Activated CD4-positive, alpha-beta T cell treated with anti-CD3 and anti-CD28 coated beads for 4 hours (primary cell): ENCODE measurements around the gene PLXNB2.
A peak's percentile ranks its signal among the peaks of the same experiment; 100 is the strongest.
"Not testable (repeated sequence)": the region's sequence is repeated elsewhere in the genome, so short reads cannot be mapped to it uniquely, and the experiment has no call there.

Experiments
- DNase-seq, 2 donors: peaks; one replicate each; pipeline ENCODE4 v3.0.0-alpha.2; 2020

Gene PLXNB2

DNA sequence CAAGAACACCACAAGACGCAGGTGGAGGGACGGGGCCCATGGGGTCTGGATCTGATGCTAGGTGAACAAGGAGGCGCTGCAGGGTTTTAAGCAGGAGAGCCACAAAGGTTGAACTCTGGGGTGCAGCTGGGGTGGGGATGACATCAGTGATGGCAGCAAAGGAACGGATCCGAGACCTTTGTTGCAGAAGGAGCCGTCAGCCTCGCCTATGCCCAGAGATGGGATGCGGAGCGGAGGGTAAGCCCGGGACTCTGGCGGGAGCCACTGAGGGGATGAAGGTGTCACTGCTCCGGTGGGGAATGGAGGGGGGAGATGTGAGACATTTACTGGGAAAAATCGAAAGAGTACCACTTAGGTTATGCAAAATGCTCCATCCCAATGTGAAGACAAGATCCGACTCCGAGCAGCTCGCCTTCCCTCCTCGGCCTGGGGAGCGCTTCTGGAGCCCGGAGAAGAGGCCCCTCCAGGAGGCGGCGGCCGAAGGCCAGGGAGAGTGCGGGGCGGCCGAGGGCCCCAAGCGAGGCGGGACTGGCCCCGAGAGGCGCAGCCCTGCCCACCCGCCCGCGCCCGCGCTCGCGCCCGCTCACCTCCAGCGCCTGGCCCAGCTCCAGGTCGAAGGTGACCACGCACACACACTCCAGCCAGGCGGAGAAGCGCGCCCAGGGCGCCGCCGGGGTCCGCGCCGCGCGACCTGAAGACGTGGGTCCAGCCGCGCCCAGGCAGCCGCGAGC is 18.9 kb upstream of the PLXNB2 start:
- no peak for DNase-seq

DNA sequence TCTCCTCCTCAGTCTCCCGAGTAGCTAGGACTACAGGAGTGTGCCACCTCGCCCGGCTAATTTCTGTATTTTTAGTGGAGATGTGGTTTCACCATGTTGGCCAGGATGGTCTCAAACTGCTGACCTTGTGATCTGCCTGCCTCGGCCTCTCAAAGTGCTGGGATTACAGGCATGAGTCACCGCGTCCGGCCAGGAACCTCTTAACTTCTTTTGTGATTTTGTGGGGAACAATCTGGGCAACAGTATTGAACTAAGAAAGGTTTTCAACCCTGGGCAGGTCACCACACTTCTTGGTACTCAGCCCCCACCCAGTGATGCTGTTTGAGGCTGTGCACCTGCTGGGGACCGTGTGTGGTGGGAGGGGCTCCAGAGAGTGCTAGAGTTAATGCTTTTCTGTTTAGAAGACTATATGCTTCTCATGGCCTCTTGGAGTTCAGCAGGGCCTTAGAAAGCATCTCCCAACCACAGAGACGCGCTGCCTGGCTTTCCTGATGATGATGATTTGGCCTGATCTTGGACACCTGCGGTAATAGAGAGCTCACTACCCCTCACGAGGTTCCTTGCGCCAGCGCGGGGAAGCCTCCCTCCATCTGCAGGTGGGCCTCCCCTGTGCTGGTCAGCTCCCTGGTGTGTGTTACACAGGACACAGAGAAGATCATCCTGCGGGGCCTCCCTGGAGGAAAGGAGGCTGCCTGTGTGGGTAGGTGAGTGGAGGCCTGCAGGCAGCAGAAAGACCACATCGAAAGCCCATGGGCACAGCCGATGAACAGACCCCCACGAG is 18.2 kb upstream of the PLXNB2 start:
- DNase-seq, result no peak

DNA sequence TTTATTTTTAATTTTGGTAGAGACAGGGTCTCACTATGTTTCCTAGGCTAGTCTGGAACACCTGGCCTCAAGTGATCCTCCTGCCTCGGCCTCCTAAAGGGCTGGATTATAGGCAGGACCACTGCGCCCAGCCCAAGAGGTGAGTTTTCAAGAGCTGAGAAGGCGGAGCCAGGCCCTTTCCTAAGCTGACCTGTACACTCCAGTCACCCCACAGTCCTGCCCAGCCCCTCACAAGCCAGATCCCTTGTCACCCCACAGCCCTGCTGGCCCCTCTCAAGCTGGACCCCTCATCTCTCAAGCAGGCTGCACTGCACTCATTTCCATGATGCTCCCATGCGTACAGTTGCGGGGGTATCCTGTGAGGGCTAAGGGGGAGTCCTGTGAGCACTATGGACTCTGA is 16.5 kb upstream of the PLXNB2 start:
- no peak for DNase-seq

DNA sequence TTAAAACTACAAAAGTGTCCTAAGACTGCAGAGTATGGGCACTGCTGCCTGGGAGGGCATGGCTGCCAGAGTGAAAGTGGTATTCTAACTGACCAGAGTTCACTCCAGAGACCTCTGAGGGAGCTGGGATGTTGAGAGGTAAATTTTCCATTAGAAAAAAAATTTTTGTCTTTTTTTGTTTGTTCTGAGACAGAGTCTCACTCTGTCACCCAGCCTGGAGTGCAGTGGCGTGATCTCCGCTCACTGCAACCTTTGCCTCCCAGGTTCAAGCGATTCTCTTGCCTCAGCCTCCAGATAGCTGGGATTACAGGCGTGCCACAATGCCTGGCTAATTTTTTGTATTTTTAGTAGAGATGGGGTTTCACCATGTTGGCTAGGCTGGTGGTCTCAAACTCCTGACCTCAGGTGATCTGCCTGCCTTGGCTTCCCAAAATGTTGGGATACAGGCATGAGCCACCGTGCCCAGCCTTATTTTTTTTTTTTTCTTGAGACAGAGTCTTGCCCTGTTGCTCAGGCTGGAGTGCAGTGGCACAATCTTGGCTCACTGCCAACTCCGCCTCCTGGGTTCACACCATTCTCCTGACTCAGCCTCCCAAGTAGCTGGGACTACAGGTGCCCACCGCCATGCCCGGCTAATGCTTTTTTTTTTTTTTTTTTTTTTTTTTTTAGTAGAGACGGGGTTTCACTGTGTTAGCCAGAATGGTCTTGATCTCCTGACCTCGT is 15.1 kb upstream of the PLXNB2 start:
- not testable (repeated sequence) for DNase-seq

DNA sequence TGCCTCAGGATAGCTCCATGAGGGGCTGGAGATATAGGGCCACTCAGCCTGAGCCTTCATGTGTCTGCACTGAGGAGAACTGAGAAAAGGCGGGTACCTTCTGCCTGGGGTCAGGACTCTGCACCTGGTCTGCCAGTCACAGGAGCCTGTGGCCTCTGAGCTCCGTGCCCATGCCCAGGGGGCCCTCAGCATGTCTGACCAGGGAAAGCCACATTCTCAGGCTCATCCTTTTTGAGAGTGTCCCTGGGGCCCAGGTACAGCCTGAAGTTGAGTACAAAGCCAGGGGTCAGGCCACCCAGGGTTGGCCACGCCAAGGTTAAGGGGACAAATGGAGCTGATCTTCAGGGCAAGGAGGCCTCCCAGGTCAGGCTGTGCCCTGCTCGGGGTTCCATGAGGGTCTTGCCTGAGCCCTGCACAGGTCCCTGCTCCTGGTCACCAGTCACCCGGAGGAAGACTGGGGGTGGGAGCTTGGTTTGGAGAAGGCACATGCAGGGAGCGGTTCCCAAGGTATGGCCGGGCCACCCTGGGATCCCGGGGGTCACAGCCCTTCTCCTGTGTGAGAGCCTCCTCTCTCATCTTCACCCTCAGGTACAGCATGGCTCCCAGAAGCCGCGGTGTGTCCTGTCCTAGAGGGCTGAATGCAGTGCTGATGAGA is 13.4 kb upstream of the PLXNB2 start:
- no peak for DNase-seq

DNA sequence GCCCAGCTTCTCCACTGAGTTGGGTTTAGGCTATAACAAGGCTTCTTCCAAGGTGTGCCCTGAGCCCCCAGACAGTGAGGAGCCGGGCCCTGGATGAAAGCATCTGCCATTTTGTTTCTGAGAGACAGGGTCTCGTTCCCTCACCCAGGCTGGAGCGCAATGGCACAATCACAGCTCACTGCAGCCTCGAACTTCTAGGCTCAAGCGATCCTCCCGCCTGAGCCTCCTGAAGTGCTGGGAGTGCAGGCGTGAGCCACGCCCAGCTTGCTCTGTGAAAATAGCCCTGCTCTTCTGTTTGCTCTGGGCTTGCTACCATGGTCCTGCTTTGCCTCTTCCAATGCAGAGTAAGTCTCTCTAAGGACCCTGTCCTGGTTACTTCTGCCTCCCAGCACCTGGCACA is 12.7 kb upstream of the PLXNB2 start:
- DNase-seq, result no peak

DNA sequence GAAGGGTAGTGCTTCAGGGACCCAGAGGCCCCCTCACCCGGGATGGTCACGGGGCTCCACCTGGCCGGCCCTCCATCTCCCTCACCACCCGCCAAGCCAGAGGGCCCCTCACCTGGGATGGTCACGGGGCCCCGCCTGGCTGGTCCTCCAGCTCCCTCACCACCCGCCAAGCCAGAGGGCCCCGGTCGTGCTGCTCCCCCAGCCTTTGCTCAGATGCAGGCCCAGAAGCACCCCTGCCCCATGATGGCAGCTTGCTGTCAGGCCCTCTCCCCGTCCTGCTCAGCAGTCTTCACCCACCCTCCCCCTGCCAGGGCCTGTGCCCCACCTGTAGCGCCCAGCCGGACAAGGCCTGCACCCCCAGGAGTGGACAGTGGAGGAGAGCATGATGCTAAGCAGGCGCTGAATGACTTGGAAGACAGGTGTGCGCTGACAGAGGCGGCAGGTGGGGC is 12.1 kb upstream of the PLXNB2 start:
- DNase-seq, result no peak

DNA sequence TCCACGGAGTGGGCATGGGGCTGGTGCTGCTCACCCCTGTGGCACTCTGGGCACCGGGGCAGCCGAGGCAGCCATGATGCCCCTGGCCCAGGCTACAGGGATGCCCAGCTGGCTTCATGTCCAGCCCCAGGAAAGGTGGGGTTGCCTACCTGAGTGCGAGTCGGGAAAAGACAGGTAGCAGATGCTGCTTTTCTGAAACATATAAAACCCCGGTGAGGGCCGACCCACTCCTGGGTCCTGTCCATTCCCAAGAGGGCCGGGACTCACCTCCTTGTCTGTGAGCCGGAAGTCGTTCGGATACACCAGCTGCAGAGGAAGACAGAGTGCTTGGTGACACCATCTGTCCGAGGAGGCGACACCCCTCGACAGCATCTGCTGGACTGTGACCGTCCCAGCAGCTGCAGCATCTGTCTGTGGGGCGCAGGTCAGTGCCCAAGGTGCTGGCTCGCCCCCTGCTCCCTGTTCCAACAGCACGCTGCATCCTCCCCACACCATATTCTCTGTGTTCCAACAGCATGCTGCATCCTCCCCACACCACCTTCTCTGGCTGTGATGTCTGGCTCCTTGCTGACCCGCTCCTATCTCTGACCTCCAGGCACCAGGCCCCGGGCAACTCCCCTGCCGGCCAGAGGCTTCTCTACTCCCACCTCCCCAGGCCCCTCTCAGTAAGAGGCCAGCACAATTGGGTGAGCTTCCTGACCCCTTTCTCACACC is 11.4 kb upstream of the PLXNB2 start:
- DNase-seq, result no peak

DNA sequence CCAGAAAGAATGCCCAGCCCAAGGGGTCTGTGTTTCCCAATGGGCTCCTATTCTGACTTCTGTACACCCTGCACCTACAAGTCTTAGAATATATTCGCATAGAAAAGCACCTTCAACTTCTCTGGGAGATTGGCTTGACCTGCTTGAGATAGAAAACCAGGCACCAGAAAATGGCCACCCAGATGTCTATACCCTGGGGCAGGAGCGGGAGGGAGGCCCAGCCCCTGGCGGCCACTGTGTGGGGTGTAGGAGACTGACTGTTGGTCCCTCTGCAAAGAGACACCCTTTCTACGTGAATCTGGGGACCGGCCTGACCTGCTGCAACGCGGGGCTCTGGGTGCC is 10.9 kb upstream of the PLXNB2 start:
- no peak for DNase-seq

DNA sequence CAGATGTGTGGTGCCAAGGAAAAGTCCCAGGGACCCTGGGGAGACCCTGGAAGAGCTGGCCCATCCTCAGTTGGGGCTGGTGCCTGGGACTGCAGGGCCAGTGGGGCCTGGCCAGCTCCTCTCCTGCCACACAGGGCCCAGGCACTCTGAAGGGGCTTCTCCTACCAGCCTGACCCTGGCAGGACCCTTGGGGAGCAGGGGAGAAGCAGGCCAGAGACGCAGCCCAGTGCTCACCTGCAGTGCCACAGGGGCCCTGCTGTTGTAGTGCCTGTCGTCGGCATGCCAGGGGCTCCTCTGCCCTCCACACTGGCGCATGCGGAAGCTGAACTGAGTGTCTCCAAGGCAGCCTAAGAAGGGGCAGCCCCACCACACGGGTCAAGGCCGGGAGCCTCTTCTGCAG is 10.2 kb upstream of the PLXNB2 start:
- no peak for DNase-seq

DNA sequence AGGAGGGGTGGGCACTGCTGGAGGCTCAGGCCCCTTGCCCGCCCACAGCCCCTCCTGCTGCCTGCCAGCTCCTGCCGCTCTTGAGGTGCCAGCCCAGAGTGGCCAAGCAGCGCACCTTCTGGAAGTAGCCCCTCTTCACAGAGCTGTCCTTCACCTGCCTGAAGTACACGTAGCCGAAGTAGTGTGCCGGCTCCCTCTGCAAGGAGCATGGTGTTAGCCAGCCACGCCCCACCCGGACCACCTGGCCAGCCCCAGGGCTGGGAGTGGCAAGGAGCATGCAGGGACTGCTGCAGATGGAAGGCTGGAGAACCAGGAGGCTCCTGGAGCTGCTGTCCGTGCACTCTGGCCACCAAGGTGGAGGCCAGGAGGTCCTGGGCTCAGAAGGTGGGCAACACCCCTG is 9.7 kb upstream of the PLXNB2 start:
- no peak for DNase-seq

DNA sequence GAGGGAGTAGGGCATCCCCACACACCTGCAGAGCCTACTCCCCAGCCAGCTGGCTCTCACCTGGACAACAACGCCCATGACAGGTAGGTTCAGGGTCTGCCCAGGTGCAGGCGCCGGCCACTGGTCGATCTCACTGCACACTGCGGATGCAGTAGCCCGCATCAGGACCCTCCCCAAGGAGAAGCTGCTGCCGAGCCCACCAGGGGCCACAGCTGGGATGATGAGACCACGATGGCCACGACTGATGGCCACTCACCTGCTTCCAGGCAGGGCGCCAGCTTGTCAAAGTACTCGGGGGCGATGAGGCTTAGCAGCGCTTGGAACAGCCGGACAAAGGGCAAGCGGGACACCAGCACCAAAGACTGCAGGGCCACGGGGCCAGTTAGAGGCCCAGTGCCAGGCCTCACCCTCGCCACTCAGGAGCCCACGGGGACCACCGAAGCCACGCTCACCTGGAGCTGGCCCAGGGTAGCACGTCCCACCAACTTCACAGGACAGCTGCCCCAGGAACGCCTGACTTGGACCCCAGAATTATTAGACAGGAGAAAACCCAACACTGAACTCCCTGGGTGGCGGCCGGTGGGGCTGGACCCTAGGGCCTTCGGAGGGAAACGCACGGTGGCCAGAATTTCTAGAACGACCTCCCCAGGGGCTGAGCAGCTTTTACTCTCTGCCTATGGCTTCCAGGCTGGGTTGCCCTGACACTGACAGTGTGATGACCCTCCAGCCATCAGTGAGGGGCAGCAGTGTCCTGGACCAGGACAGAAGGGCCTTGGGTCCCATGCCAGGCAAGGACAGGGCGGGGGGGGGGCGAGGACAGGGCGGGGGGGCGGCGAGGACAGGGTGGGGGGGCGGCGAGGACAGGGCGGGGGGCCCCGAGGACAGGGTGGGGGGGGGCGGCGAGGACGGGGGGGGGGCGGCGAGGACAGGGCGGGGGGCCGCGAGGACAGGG is 8.9 kb upstream of the PLXNB2 start:
- no peak for DNase-seq

DNA sequence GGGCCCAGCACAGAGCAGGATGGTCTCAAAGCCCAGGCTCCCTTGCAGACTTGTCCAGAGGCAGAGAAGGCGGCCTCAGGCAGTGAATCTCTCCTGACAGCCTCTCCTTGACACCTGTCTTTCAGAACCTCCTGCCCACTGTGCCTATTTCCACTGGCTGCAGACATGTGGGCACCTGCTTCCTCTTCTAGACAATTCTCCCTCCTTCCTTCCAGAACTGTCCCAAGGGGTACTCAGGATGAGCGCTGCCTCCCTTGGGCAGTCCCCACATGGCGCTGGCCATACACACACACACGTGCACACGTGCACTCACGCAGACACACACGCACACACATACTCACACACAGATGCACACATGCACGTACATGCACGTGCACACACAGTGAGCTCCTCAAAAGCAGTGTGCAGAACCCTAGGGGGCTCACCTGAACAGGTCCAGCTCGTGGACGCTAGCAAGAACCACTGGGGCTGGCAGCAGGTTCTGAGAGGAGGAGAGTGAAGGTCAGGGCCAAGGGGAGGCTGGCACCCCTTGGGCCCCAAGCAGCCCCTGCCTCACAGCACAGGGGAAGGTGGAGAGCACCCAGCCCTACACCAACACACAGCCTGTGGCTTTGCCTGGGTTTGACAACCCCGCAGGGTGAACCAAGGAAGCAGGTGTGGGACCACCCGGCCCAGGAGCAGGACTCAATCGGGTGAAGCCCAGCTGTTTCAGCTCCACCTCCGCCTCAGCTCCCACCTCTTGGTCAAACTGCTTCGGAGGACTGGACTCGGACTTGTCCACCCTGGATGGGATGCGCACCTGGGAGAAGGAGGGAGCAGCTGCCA is 8.1 kb upstream of the PLXNB2 start:
- DNase-seq, result no peak

DNA sequence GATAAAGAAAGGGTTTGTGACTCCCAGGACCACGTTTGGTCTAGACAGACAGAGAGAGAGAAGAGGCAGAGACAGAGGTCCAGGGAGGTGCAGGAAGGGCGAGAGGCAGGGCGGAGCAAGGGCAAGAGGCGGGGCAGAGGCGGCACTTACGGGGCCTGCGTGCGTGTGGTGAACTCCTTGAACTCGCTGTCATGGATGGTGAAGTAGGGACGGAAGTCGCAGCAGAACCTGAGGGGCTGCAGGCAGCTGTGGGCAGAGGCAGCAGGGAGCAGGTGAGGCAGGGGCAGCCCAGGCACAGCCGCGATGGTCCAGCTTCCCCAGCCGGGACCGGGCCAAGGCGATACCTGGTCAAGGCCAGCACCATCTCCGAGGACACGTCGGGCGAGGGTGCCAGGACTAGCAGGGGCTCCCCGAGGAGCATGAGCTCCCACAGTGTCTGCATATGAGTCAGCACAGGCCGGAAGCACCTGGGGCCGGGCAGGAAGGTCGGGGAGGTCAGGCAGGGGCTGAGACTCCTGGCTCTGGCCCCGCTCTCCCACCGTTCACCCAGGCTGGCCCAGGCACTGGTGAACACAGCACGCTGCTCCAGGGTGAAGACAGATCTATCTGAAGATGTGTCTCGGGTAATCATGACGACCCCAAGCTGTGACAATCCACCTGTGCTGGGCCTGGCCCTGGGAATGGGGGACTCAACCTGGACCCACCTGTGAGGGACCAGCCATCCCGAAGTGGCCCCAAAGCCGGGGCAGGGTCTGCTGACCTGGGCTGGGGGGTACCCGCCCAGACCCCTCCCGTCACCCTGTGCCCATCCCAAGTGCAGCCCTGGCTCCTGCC is 7.2 kb upstream of the PLXNB2 start:
- peak; percentile 61 to 68 for DNase-seq

DNA sequence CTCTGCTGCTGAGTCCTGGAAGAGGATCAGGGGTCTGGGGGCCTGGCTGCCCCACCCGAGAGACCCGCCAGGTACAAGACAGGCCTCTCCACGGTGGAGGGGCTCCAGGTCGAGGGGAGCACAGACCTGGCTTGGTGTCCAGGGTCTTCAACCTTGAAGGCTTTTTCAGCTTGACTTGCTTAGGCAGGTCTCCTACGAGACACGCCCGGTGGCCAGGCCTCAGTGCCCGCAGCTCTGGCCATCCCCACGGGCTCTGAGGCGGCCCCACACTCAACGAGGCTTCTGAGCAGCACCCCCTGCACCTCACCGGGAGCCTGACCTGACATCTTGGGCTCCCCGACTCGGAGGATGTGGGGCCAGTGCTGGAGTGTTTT is 6.6 kb upstream of the PLXNB2 start:
- DNase-seq, result no peak

DNA sequence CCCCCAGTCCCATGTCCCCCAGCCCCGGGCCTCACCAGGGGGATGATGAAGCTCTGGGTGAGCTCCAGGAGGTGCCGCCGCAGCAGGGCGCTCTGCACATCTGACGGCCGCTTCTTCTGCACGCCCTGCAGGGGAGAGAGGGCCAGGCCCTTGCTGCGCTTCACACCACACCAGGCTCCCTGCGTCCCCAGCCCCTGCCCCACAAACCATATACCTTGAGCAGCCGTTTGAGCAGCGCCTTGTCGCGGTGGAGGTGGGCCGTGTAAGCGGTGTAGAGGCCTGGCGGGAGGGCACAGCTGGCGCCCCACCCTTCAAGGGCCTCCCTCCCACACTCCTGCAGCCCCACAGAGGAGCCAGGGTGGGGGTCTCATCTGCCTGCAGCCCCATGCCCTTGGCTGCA is 6.2 kb upstream of the PLXNB2 start:
- no peak for DNase-seq

DNA sequence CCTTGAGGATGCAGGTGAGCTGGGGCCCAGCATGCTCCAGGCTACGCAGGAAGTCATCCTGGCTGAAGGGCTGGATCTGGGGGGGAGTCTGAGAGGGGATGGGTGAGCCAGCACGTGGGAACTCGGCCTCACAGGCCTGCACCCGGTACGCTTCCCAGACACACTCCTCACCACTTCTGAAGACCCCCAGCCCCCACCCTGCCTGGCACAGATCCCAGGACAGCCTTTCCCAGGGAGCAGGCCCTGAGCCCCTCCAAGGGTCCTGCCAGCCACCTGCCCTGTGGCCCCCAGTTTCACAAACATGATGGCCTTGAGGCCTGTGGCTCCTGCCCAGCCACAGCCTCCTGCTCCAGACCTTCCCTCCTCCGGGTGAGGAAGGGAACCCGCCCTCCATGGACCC is 5.6 kb upstream of the PLXNB2 start:
- no peak for DNase-seq

DNA sequence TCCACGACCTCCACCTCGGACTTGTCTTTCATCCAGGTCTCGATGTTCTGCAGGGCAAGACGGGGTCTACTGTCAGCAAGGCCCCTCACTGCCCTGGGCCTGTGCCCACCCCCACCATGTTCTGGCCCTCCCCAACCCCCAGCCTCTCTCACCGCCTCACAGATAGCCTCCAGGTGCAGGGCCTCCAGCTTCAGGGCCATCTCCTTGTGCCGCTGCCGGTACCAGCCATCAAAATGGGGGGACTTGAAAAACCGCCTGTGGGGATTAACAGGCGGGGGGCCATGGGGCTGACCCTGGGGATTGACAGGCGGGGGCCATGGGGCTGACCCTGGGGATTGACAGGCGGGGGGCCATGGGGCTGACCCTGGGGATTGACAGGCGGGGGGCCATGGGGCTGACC is 4.9 kb upstream of the PLXNB2 start:
- no peak for DNase-seq

DNA sequence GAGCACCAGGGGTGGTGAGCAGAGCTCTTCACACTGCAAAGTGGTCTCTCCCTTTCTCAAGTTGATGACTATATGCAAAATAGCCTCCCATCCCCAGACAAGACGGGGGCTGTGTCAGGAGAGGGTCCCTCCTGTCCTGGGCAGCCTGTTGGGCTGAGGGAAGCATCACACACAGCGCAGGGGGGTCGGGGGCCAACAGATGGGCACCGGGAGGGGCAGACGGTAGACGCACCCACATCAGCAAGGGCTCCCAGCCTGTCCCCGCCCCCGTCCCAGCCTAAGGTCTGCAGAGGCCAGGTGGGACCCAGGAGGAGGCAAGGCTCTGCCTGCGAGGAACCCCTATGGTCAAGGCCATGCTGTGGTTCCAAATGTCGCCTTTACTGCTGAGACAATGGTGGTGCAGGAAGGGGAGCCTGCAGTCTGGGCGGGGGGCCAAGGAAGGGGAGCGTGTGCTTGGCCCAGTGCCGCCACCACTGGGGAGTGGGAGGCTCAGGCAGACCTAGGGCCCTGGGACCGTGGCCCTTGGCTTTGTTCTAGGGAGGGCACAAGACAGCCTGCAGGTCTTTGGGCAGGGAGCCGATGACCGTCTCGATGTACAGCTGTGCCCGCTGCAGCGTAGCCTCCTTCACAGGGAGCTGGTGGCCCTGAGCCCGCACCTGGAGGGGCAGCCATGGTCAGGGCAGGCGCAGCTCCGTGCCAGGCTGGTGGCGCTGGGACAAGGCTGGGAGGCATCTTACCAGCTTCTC is 4.3 kb upstream of the PLXNB2 start:
- DNase-seq, result no peak
